ENCODE data around the gene COPS9.

COPS9 gene

GRCh38 chr2:240098349-240098748 is 37.8 kb downstream of the COPS9 start:
- H3K4me3 ChIP-seq (ENCODE audit: low read depth, low read length), result no peak overlapping the region
- no peak for DNase-seq (ENCODE audit: low read depth)
- TF ChIP-seq MYC (IDR thresholded peaks at IDR 0.05; ENCODE audit: low read depth, low read length) (no peak), CTCF (IDR thresholded peaks at IDR 0.05; ENCODE audit: low read depth, low read length) (no peak), POLR2A (IDR thresholded peaks at IDR 0.05; ENCODE audit: extremely low read depth, insufficient read length) (no peak), MAX (IDR thresholded peaks at IDR 0.05; ENCODE audit: low read depth, low read length) (no peak)

GRCh38 chr2:240095556-240096523 is 40.3 kb downstream of the COPS9 start:
- H3K4me3 ChIP-seq (ENCODE audit: low read depth, low read length), result no peak overlapping the region

DNA sequence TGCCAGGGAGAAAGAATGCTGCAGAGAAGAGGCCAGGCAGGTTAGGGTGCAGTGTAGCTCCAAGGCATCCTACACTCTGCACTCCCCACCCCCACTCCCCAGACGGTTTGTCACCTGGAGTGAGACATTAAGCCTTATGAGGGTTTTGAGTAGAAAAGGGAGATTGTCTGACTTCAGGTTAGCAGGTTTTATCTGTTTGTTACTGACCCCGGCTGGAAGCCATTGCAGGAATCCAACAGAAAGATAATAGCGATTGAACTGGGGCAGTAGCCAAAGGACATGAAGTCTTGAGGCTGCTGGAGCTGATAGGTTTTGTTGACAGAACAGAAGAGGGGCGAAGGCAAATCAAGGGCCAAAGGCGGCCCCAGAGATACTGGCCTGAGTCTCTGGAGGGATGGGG is 46.8 kb downstream of the COPS9 start:
- DNase-seq (ENCODE audit: low read depth), result no peak
- H3K4me3 ChIP-seq (ENCODE audit: low read depth, low read length), result no peak overlapping the region
- TF ChIP-seq POLR2A (IDR thresholded peaks at IDR 0.05; ENCODE audit: extremely low read depth, insufficient read length) (no peak), MAX (IDR thresholded peaks at IDR 0.05; ENCODE audit: low read depth, low read length) (no peak), MYC (IDR thresholded peaks at IDR 0.05; ENCODE audit: low read depth, low read length) (no peak), CTCF (IDR thresholded peaks at IDR 0.05; ENCODE audit: low read depth, low read length) (no peak)

More at GRCh38 chr2:240095556-240096523, 40.3 kb downstream of the COPS9 start:
- DNase-seq (ENCODE audit: low read depth), result no peak
- TF ChIP-seq MYC (IDR thresholded peaks at IDR 0.05; ENCODE audit: low read depth, low read length) (no peak), POLR2A (IDR thresholded peaks at IDR 0.05; ENCODE audit: extremely low read depth, insufficient read length) (no peak), CTCF (IDR thresholded peaks at IDR 0.05; ENCODE audit: low read depth, low read length) (no peak), MAX (IDR thresholded peaks at IDR 0.05; ENCODE audit: low read depth, low read length) (no peak)

- DNase-seq (ENCODE audit: low read depth), result no peak
- no peak for TF ChIP-seq POLR2A (IDR thresholded peaks at IDR 0.05; ENCODE audit: extremely low read depth, insufficient read length)
- TF ChIP-seq CTCF (IDR thresholded peaks at IDR 0.05; ENCODE audit: low read depth, low read length), result no peak
- TF ChIP-seq MYC (IDR thresholded peaks at IDR 0.05; ENCODE audit: low read depth, low read length), result no peak
- no peak for TF ChIP-seq MAX (IDR thresholded peaks at IDR 0.05; ENCODE audit: low read depth, low read length)
- H3K4me3 ChIP-seq (ENCODE audit: low read depth, low read length), result no peak overlapping the region
These were observed 49.5 kb downstream of the COPS9 start for GRCh38 chr2:240086563-240086962.

Measured in NB4 (cell line).